HepG2 (cell line): ENCODE results near the gene POFUT1. TPM values are rescaled to one million over a fixed set of nuclear protein-coding genes. Genes with fewer than 3 reads are reported as not detected.

Source experiments
- ARID2 ChIP-seq: sonication (generic); formaldehyde crosslinking; IDR thresholded peaks from 2 replicates; pipeline ENCODE4 v1.8.1; 2022; ENCODE audit warnings: mild to moderate bottlenecking, missing genetic modification reagents, borderline replicate concordance
- ATF7 ChIP-seq, 2 experiments: fragments of 450-650 bp in 1 of 2; sonication (generic) in 1 of 2; formaldehyde crosslinking in 1 of 2; IDR thresholded peaks; 2 replicates each; pipeline versions ENCODE4 v1.4.0 to v1.6.1; 2016 to 2020; ENCODE audit warnings: antibody characterized with exemption in 1 of 2, mild to moderate bottlenecking in 1 of 2, missing genetic modification reagents in 1 of 2
- CEBPG ChIP-seq: IDR thresholded peaks from 2 replicates; pipeline ENCODE4 v1.6.1; 2016
- FOXK1 ChIP-seq: sonication (generic); formaldehyde crosslinking; IDR thresholded peaks from 2 replicates; pipeline ENCODE4 v1.4.0; 2020; ENCODE audit warnings: low read depth, missing genetic modification reagents, borderline replicate concordance
- IKZF5 ChIP-seq: IDR thresholded peaks from 2 replicates; pipeline ENCODE4 v1.6.1; 2018; ENCODE audit warnings: missing genetic modification reagents, mild to moderate bottlenecking, missing compliant biosample characterization
- MAFF ChIP-seq: IDR thresholded peaks from 2 replicates; pipeline ENCODE4 v1.6.1; 2011; ENCODE audit warnings: low read depth, low read length, improper control_type of control experiment
- MEIS2 ChIP-seq: sonication (generic); formaldehyde crosslinking; IDR thresholded peaks from 2 replicates; pipeline ENCODE4 v1.9.0; 2021; ENCODE audit warnings: mild to moderate bottlenecking, missing genetic modification reagents
- MTA1 ChIP-seq: sonication (generic); formaldehyde crosslinking; IDR thresholded peaks from 2 replicates; pipeline ENCODE4 v1.4.0; 2020; ENCODE audit warnings: missing genetic modification reagents, mild to moderate bottlenecking, borderline replicate concordance
- REL ChIP-seq: sonication (generic); formaldehyde crosslinking; conservative IDR thresholded peaks from 2 replicates; pipeline ENCODE4 v1.8.0; 2022; ENCODE audit warnings: mild to moderate bottlenecking, missing genetic modification reagents, moderate library complexity
- TAF15 ChIP-seq: fragments of 200-400 bp; formaldehyde crosslinking; IDR thresholded peaks from one replicate; pipeline ENCODE4 v1.6.1; 2018; ENCODE audit warnings: mild to moderate bottlenecking, low read depth, low read length; ENCODE audit not compliant: poor library complexity, severe bottlenecking
- TCF12 ChIP-seq, 2 experiments: fragments of 450-650 bp in 1 of 2; sonication (generic) in 1 of 2; formaldehyde crosslinking in 1 of 2; IDR thresholded peaks; 2 replicates each; pipeline versions ENCODE4 v1.6.1 to v1.8.0; 2017 to 2022; ENCODE audit warnings: antibody characterized with exemption in 1 of 2, mild to moderate bottlenecking in 1 of 2, missing genetic modification reagents in 1 of 2, moderate library complexity in 1 of 2
- ZBTB3 ChIP-seq: sonication (generic); formaldehyde crosslinking; IDR thresholded peaks from 2 replicates; pipeline ENCODE4 v1.4.0; 2020; ENCODE audit warnings: low read depth, mild to moderate bottlenecking, moderate library complexity, missing genetic modification reagents, borderline replicate concordance
- ZBTB4 ChIP-seq: sonication (generic); formaldehyde crosslinking; IDR thresholded peaks from 2 replicates; pipeline ENCODE4 v1.4.0; 2020; ENCODE audit warnings: missing genetic modification reagents, mild to moderate bottlenecking, borderline replicate concordance
- ZNF34 ChIP-seq: sonication (generic); formaldehyde crosslinking; IDR thresholded peaks from 2 replicates; pipeline ENCODE4 v1.4.0; 2020; ENCODE audit warnings: mild to moderate bottlenecking, missing genetic modification reagents, borderline replicate concordance
- ZNF432 ChIP-seq: sonication (generic); formaldehyde crosslinking; IDR thresholded peaks from 2 replicates; pipeline ENCODE4 v1.5.0; 2020; ENCODE audit warnings: missing genetic modification reagents, mild to moderate bottlenecking, borderline replicate concordance
- polyA plus RNA-seq, 8 experiments: library from polyadenylated mRNA; depleted of rRNA in 3 of 8; stranded (reverse) in 7 of 8; unstranded in 1 of 8; fragments of >200 nt; fragmentation: Illumina TruSeq in 4 of 8; extraction: Trizol in 4 of 8; gene quantifications; 2 replicates each; pipeline versions ENCODE4 v1.2.1 to v1.2.3, GENCODE V29; 2011 to 2016; ENCODE audit warnings: low read depth in 4 of 8, missing spikeins in 1 of 8, mixed read lengths in 1 of 8; ENCODE audit not compliant: insufficient read depth in 1 of 8
- total RNA-seq, 5 experiments: library from RNA; depleted of rRNA; stranded (reverse); fragments of >200 nt; fragmentation: Illumina TruSeq; extraction: Trizol; gene quantifications; 2 replicates each; pipeline ENCODE4 v1.2.3, GENCODE V29; 2016; ENCODE audit warnings: low read depth in 1 of 5
- TF ChIP-seq, protein P1 (sequence below): sonication (generic); formaldehyde crosslinking; IDR thresholded peaks from 2 replicates; pipeline ENCODE4 v1.8.1; 2023; ENCODE audit warnings: mild to moderate bottlenecking, moderate library complexity, missing genetic modification reagents
- TF ChIP-seq, protein P2 (sequence below): IDR thresholded peaks from 2 replicates; pipeline ENCODE4 v1.6.1; 2016

The POFUT1 gene
- total and polyA plus RNA-seq, 2 of the 13 experiments (the other 11 are each of a cell fraction or from before 2014, with no cell fraction given) = 35.5 to 58.3 TPM

- TF ChIP-seq ZBTB4 (CRISPR knock-in tag) (no peak), ZNF34 (CRISPR knock-in tag) (no peak), REL (CRISPR knock-in tag) (no peak), ARID2 (CRISPR knock-in tag) (no peak), MAFF (no peak), ATF7 (IDR thresholded peaks at IDR 0.05) (peak; percentile 60), ATF7 (CRISPR knock-in tag; IDR thresholded peaks at IDR 0.05) (no peak), ZNF432 (CRISPR knock-in tag) (no peak), FOXK1 (no peak), TCF12 (IDR thresholded peaks at IDR 0.05) (no peak), TCF12 (CRISPR knock-in tag; IDR thresholded peaks at IDR 0.05) (no peak), IKZF5 (CRISPR knock-in tag) (0 out of 2 replicates have a peak, but pooled peaks have one; percentile 0), MEIS2 (no peak), TAF15 (no peak), MTA1 (CRISPR knock-in tag) (no peak), ZBTB3 (CRISPR knock-in tag) (no peak), CEBPG (CRISPR knock-in tag) (peak; percentile 11; the same call in 1 of the 2 replicates)
- TF ChIP-seq, protein P1, sequence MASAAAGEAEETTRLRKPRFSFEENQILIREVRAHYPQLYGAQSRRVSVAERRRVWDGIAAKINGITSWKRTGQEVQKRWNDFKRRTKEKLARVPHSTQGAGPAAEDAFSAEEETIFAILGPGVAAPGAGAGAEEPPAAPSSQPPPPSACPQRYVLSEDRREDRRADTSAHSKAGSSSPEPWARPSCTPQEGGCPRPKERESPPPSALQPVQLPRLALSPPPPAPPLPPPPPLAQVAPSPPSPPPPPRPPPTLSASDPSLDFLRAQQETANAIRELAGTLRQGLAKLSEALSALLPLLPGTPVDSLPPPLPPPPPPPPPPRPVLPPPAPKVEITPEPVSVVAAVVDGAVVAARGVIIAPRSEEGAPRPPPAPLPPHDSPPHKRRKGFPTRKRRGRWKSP (CRISPR knock-in tag) = peak; percentile 31; the same call in 1 of the 2 replicates
- TF ChIP-seq, protein P2, sequence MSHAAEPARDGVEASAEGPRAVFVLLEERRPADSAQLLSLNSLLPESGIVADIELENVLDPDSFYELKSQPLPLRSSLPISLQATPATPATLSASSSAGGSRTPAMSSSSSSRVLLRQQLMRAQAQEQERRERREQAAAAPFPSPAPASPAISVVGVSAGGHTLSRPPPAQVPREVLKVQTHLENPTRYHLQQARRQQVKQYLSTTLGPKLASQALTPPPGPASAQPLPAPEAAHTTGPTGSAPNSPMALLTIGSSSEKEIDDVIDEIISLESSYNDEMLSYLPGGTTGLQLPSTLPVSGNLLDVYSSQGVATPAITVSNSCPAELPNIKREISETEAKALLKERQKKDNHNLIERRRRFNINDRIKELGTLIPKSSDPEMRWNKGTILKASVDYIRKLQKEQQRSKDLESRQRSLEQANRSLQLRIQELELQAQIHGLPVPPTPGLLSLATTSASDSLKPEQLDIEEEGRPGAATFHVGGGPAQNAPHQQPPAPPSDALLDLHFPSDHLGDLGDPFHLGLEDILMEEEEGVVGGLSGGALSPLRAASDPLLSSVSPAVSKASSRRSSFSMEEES (CRISPR knock-in tag) = no peak
Observed at GRCh38 chr20:32205110-32205842, 2.4 kb upstream of the POFUT1 start (continued).
